H9 (cell line): ENCODE measurements around the gene CRACR2B. TPM values are rescaled to one million over a fixed set of nuclear protein-coding genes. Genes with fewer than 3 reads are reported as not detected.

Source experiments
- DNase-seq: peaks from one replicate; pipeline ENCODE4 v3.0.0-alpha.2; 2017
- H2AFZ ChIP-seq: one replicate; pipeline ENCODE4 v1.6.1; 2013; ENCODE audit warnings: mild to moderate bottlenecking, low read length, control low read depth, moderate library complexity
- H2AK5ac ChIP-seq: 2 replicates; pipeline ENCODE4 v1.6.1; 2013; ENCODE audit warnings: low read length, control low read depth, mixed read lengths; ENCODE audit not compliant: insufficient read length
- H2BK120ac ChIP-seq: one replicate; pipeline ENCODE4 v1.6.1; 2013; ENCODE audit warnings: low read depth, mild to moderate bottlenecking, low read length, control low read depth, inconsistent platforms; ENCODE audit not compliant: poor library complexity, severe bottlenecking
- H2BK12ac ChIP-seq: 2 replicates; pipeline ENCODE4 v1.6.1; 2013; ENCODE audit warnings: low read length, control low read depth, mixed read lengths, low read depth; ENCODE audit not compliant: insufficient read length
- H2BK15ac ChIP-seq: 2 replicates; pipeline ENCODE4 v1.6.1; 2013; ENCODE audit warnings: low read depth, low read length, control low read depth
- H2BK20ac ChIP-seq: one replicate; pipeline ENCODE4 v1.6.1; 2013; ENCODE audit warnings: low read depth, mild to moderate bottlenecking, low read length, control low read depth, inconsistent platforms; ENCODE audit not compliant: poor library complexity, severe bottlenecking
- H2BK5ac ChIP-seq: 2 replicates; pipeline ENCODE4 v1.6.1; 2013; ENCODE audit warnings: low read length, control low read depth, mixed read lengths; ENCODE audit not compliant: insufficient read length
- H3K14ac ChIP-seq: 2 replicates; pipeline ENCODE4 v1.6.1; 2013; ENCODE audit warnings: low read length, control low read depth; ENCODE audit not compliant: insufficient read depth
- H3K18ac ChIP-seq: 2 replicates; pipeline ENCODE4 v1.6.1; 2013; ENCODE audit warnings: low read depth, mild to moderate bottlenecking, mixed read lengths, low read length, control low read depth; ENCODE audit not compliant: insufficient read length
- H3K23ac ChIP-seq: 2 replicates; pipeline ENCODE4 v1.6.1; 2013; ENCODE audit warnings: low read length, control low read depth, mixed read lengths, low read depth; ENCODE audit not compliant: insufficient read length
- H3K23me2 ChIP-seq: 2 replicates; pipeline ENCODE4 v1.6.1; 2013; ENCODE audit warnings: low read depth, mild to moderate bottlenecking, mixed read lengths, low read length, control low read depth; ENCODE audit not compliant: insufficient read length, poor library complexity, severe bottlenecking
- H3K27ac ChIP-seq: 2 replicates; pipeline ENCODE4 v1.5.1; 2013; ENCODE audit warnings: low read length, control low read depth, mixed read lengths, low read depth; ENCODE audit not compliant: insufficient read length
- H3K27me3 ChIP-seq: 2 replicates; pipeline ENCODE4 v1.6.1; 2013; ENCODE audit warnings: low read length, control low read depth, inconsistent platforms; ENCODE audit not compliant: insufficient read depth
- H3K4ac ChIP-seq: 2 replicates; pipeline ENCODE4 v1.6.1; 2013; ENCODE audit warnings: low read depth, mild to moderate bottlenecking, control low read depth, inconsistent platforms, low read length, moderate library complexity
- H3K4me1 ChIP-seq: 2 replicates; pipeline ENCODE4 v1.6.1; 2013; ENCODE audit warnings: low read length, control low read depth, inconsistent platforms; ENCODE audit not compliant: insufficient read depth
- H3K4me2 ChIP-seq: 2 replicates; pipeline ENCODE4 v1.6.1; 2013; ENCODE audit warnings: low read length, control low read depth, mixed read lengths; ENCODE audit not compliant: insufficient read length, insufficient read depth
- H3K56ac ChIP-seq: 2 replicates; pipeline ENCODE4 v1.6.1; 2013; ENCODE audit warnings: low read depth, mild to moderate bottlenecking, mixed read lengths, low read length, control low read depth; ENCODE audit not compliant: insufficient read length
- H3K79me1 ChIP-seq: 2 replicates; pipeline ENCODE4 v1.6.1; 2013; ENCODE audit warnings: low read depth, mild to moderate bottlenecking, moderate library complexity, low read length, control low read depth, inconsistent platforms; ENCODE audit not compliant: insufficient read depth, poor library complexity, severe bottlenecking
- H3K79me2 ChIP-seq: 2 replicates; pipeline ENCODE4 v1.6.1; 2013; ENCODE audit warnings: low read length, control low read depth, inconsistent platforms; ENCODE audit not compliant: insufficient read depth
- H3K9ac ChIP-seq: 2 replicates; pipeline ENCODE4 v1.6.1; 2013; ENCODE audit warnings: low read length, control low read depth, mixed read lengths; ENCODE audit not compliant: insufficient read length; ENCODE audit errors: extremely low read depth
- H3K9me3 ChIP-seq: one replicate; pipeline ENCODE4 v1.6.1; 2013; ENCODE audit warnings: low read depth, low read length, inconsistent platforms; ENCODE audit not compliant: control insufficient read depth
- H3T11ph ChIP-seq: one replicate; pipeline ENCODE4 v1.6.1; 2013; ENCODE audit warnings: mild to moderate bottlenecking, low read length, control low read depth, inconsistent platforms
- H4K20me1 ChIP-seq: one replicate; pipeline ENCODE4 v1.6.1; 2013; ENCODE audit not compliant: control insufficient read depth, insufficient read length, insufficient read depth
- H4K5ac ChIP-seq: 2 replicates; pipeline ENCODE4 v1.6.1; 2013; ENCODE audit warnings: low read depth, mild to moderate bottlenecking, mixed read lengths, low read length, control low read depth; ENCODE audit not compliant: insufficient read length
- H4K8ac ChIP-seq: replicated peaks from 2 replicates; pipeline ENCODE4 v1.6.1; 2013; ENCODE audit warnings: low read length, control low read depth, mixed read lengths, low read depth; ENCODE audit not compliant: insufficient read length
- H4K91ac ChIP-seq: 2 replicates; pipeline ENCODE4 v1.6.1; 2013; ENCODE audit warnings: low read depth, mild to moderate bottlenecking, moderate library complexity, mixed read lengths, low read length, control low read depth; ENCODE audit not compliant: insufficient read length
- H3K27ac Mint-ChIP-seq, 3 experiments: 2 replicates in 2 of 3; 3 replicates in 1 of 3; pipeline ENCODE4 v1.8.0; 2020 to 2021; ENCODE audit warnings: mixed read lengths in 3 of 3, mild to moderate bottlenecking in 1 of 3, moderate library complexity in 1 of 3
- H3K27me3 Mint-ChIP-seq: 2 replicates; pipeline ENCODE4 v1.8.0; 2021; ENCODE audit warnings: low read depth, mild to moderate bottlenecking, moderate library complexity, mixed read lengths
- H3K36me3 Mint-ChIP-seq, 3 experiments: 2 replicates in 2 of 3; 3 replicates in 1 of 3; pipeline ENCODE4 v1.8.0; 2020 to 2021; ENCODE audit warnings: low read depth in 3 of 3, mixed read lengths in 3 of 3; ENCODE audit not compliant: insufficient read depth in 1 of 3
- H3K4me1 Mint-ChIP-seq, 2 experiments: 2 replicates each; pipeline ENCODE4 v1.8.0; 2020; ENCODE audit warnings: mixed read lengths in 2 of 2
- H3K4me3 Mint-ChIP-seq, 2 experiments: 2 replicates in 1 of 2; 3 replicates in 1 of 2; pipeline ENCODE4 v1.8.0; 2020 to 2021; ENCODE audit warnings: mild to moderate bottlenecking in 2 of 2, mixed read lengths in 2 of 2, moderate library complexity in 1 of 2
- H3K9me3 Mint-ChIP-seq, 2 experiments: 2 replicates in 1 of 2; 3 replicates in 1 of 2; pipeline ENCODE4 v1.8.0; 2020; ENCODE audit warnings: mild to moderate bottlenecking in 2 of 2, mixed read lengths in 2 of 2, moderate library complexity in 1 of 2
- WGBS: extraction: QIAGEN DNeasy Blood & Tissue Kit; methylation state at CpG from one replicate; pipeline ENCODE4 v1.1.7; 2013; ENCODE audit warnings: missing lambda C conversion rate, low lambda C conversion rate, mixed read lengths; ENCODE audit not compliant: insufficient read length; ENCODE audit errors: extremely low coverage; 5-methylcytosine and 5-hydroxymethylcytosine counted together
- total RNA-seq: library from RNA; stranded (reverse); gene quantifications from 2 replicates; pipeline ENCODE4 v1.2.1, GENCODE V29; 2021
- TF ChIP-seq, protein P1 (sequence below): fragments of 200-600 bp; sonication (generic); conservative IDR thresholded peaks from 3 replicates; pipeline ENCODE4 v1.8.0; 2021; ENCODE audit warnings: antibody characterized with exemption, mild to moderate bottlenecking

Gene CRACR2B
- total RNA-seq, 1 experiment from 2014 or later: 29.0 TPM

DNA sequence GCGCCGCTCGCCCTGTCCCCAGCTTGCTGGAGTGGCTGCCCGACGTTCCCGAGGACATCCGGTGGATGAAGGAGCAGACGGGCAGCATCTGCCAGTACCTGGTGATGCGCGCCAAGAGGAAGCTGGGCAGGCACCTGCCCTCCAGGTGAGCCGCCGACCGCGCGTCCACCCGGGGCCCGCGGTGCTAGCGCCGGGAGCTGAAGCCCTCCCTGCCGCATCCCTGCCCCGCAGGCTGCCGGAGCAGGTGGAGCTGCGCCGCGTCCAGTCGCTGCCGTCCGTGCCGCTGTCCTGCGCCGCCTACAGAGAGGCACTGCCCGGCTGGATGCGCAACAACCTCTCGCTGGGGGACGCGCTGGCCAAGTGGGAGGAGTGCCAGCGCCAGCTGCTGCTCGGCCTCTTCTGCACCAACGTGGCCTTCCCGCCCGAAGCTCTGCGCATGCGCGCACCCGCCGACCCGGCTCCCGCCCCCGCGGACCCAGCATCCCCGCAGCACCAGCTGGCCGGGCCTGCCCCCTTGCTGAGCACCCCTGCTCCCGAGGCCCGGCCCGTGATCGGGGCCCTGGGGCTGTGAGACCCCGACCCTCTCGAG lies 3.3 kb upstream of the CRACR2B start:
- H3K4ac ChIP-seq: no peak overlapping the region
- H2BK12ac ChIP-seq: no peak overlapping the region
- no peak overlapping the region for H2BK120ac ChIP-seq
- H3K27me3 ChIP-seq: no peaks in the 10 kb centered on the region; the same call in 1 of the 2 replicates
- H2BK20ac ChIP-seq: no peak overlapping the region
- H3K56ac ChIP-seq: no peak overlapping the region
- no peaks in the 10 kb centered on the region; the same call in 1 of the 2 replicates for H3K4me1 ChIP-seq
- H3K4me2 ChIP-seq: no peak overlapping the region
- no peak overlapping the region for H2BK5ac ChIP-seq
- TF ChIP-seq, protein P1, sequence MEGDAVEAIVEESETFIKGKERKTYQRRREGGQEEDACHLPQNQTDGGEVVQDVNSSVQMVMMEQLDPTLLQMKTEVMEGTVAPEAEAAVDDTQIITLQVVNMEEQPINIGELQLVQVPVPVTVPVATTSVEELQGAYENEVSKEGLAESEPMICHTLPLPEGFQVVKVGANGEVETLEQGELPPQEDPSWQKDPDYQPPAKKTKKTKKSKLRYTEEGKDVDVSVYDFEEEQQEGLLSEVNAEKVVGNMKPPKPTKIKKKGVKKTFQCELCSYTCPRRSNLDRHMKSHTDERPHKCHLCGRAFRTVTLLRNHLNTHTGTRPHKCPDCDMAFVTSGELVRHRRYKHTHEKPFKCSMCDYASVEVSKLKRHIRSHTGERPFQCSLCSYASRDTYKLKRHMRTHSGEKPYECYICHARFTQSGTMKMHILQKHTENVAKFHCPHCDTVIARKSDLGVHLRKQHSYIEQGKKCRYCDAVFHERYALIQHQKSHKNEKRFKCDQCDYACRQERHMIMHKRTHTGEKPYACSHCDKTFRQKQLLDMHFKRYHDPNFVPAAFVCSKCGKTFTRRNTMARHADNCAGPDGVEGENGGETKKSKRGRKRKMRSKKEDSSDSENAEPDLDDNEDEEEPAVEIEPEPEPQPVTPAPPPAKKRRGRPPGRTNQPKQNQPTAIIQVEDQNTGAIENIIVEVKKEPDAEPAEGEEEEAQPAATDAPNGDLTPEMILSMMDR: no peak
- H3T11ph ChIP-seq: no peak overlapping the region
- no peak overlapping the region for H2AK5ac ChIP-seq
- H3K9me3 Mint-ChIP-seq: no peaks in the 10 kb centered on the region; a peak in 1 of 5 replicates
- no peak overlapping the region for H3K27ac Mint-ChIP-seq
- H3K4me1 Mint-ChIP-seq: peaks cover 20 to 31% of the 10 kb centered on the region in 2 experiments
- no peaks in the 10 kb centered on the region for H3K9me3 ChIP-seq
- DNase-seq: no peak
- H4K8ac ChIP-seq: no peak overlapping the region
- H3K79me2 ChIP-seq: no peaks in the 10 kb centered on the region
- no peak overlapping the region for H3K18ac ChIP-seq
- H4K91ac ChIP-seq: no peak overlapping the region
- H3K4me3 Mint-ChIP-seq: no peak overlapping the region
- no peak overlapping the region for H3K14ac ChIP-seq
- no peak overlapping the region for H3K27ac ChIP-seq
- H4K20me1 ChIP-seq: no peaks in the 10 kb centered on the region
- no peak overlapping the region for H3K9ac ChIP-seq
- WGBS: no CpG with 5 or more reads among the region's 59 CpGs
- H3K79me1 ChIP-seq: no peaks in the 10 kb centered on the region
- peaks cover 18% of the 10 kb centered on the region for H3K27me3 Mint-ChIP-seq
- H2AFZ ChIP-seq: no peak overlapping the region
- H4K5ac ChIP-seq: no peak overlapping the region
- peaks cover 16% of the 10 kb centered on the region for H3K23me2 ChIP-seq
- H3K23ac ChIP-seq: no peak overlapping the region
- no peak overlapping the region for H2BK15ac ChIP-seq
- peaks cover 0 to 26% (median 13%) of the 10 kb centered on the region in 3 experiments for H3K36me3 Mint-ChIP-seq
